Measurements from ENCODE around the gene SOWAHA. TPM values are rescaled to one million over a fixed set of nuclear protein-coding genes. Genes with fewer than 3 reads are reported as not detected.

SOWAHA gene
- total and polyA plus RNA-seq, 10 of the 15 experiments (the other 5 are each of a cell fraction or from before 2014, with no cell fraction given) = 0.02 to 0.37 (median 0.05) TPM; not detected in 4

- no peaks in the 10 kb centered on the region for H3K27me3 ChIP-seq (replicated peaks in 1 of 2; ENCODE audit: control insufficient read depth in 2 of 2, insufficient read depth in 2 of 2, low read length in 1 of 2)
- no peaks in the 10 kb centered on the region for H3K4me1 ChIP-seq (ENCODE audit: control insufficient read depth, insufficient read depth, low read length)
- FAIRE-seq (no peak), ATAC-seq (no peak), DNase-seq (ENCODE audit: low read depth, low spot score) (no peak)
- no peaks in the 10 kb centered on the region for H3K36me3 ChIP-seq (ENCODE audit: control insufficient read depth in 2 of 2, insufficient read depth in 2 of 2, low read length in 1 of 2)
- ChIA-PET CTCF (interaction anchor here (0.9 to 1.2 kb wide), 2 partner anchors 10 to 15 kb away, joined by 3 to 5 read pairs; no protein-coding TSS in a partner anchor), SMC1A (ENCODE audit: uncharacterized antibody, unreplicated experiment) (interaction anchor here (1.4 to 1.5 kb wide), 2 partner anchors 9 to 16 kb away, joined by 5 read pairs; partner anchors contain the start of genes GDF9 and UQCRQ), RAD21 (ENCODE audit: unreplicated experiment) (no interaction called here), POLR2A (no interaction called here)
- H4K20me1 ChIP-seq (ENCODE audit: control insufficient read depth, insufficient read depth) = no peaks in the 10 kb centered on the region
- no peak overlapping the region for H2AFZ ChIP-seq (ENCODE audit: control insufficient read depth, low read depth, low read length)
- no peaks in the 10 kb centered on the region for H3K79me2 ChIP-seq (ENCODE audit: control insufficient read depth, insufficient read depth, low read length)
- H3K4me3 ChIP-seq = no peak overlapping the region
- in situ Hi-C loops (cut with MboI) (no loop called here), intact Hi-C loops (cut with micrococcal nuclease; ENCODE audit: unreplicated experiment) (no loop called here)
- H3K9ac ChIP-seq (ENCODE audit: control insufficient read depth, insufficient read depth, low read length) = no peak overlapping the region
- H3K9me3 ChIP-seq (replicated peaks; ENCODE audit: control insufficient read depth, insufficient read depth, low read length) = no peaks in the 10 kb centered on the region
- 42% methylated on average over 2 of the region's 2 CpGs for WGBS (ENCODE audit: insufficient coverage, insufficient replicate concordance, low lambda C conversion rate, missing lambda C conversion rate)
- TF ChIP-seq NRF1 (conservative IDR thresholded peaks at IDR 0.05; ENCODE audit: low read depth, low read length) = no peak
- no peak for TF ChIP-seq HDAC6 (IDR thresholded peaks at IDR 0.05; ENCODE audit: unreplicated experiment)
- no peak for TF ChIP-seq E4F1 (IDR thresholded peaks at IDR 0.05; ENCODE audit: borderline replicate concordance, partially characterized antibody)
- TF ChIP-seq HDGF (IDR thresholded peaks at IDR 0.05) = no peak
- TF ChIP-seq NFXL1 (IDR thresholded peaks at IDR 0.05; ENCODE audit: borderline replicate concordance) = no peak
- no peak for TF ChIP-seq POU2F2 (IDR thresholded peaks at IDR 0.05; ENCODE audit: borderline replicate concordance, low read depth, low read length)
- TF ChIP-seq CHD4 (IDR thresholded peaks at IDR 0.05) = no peak
- TF ChIP-seq MXI1 (IDR thresholded peaks at IDR 0.05; ENCODE audit: low read depth, low read length) = no peak
- no peak for TF ChIP-seq ZSCAN29 (IDR thresholded peaks at IDR 0.05)
- TF ChIP-seq IRF4 (IDR thresholded peaks at IDR 0.05; ENCODE audit: low read depth, low read length) = no peak
- no peak for TF ChIP-seq POLR2AphosphoS2 (IDR thresholded peaks at IDR 0.05; ENCODE audit: low read depth, low read length)
- TF ChIP-seq NKRF (conservative IDR thresholded peaks at IDR 0.05) = no peak
- no peak for TF ChIP-seq CBX5 (IDR thresholded peaks at IDR 0.05; ENCODE audit: low read depth)
- TF ChIP-seq MTA3 (IDR thresholded peaks at IDR 0.05; ENCODE audit: borderline replicate concordance, low read length) = no peak
- TF ChIP-seq PKNOX1 (IDR thresholded peaks at IDR 0.05) = no peak
- no peak for TF ChIP-seq RUNX3 (IDR thresholded peaks at IDR 0.05; ENCODE audit: low read length)
- TF ChIP-seq NFYB (IDR thresholded peaks at IDR 0.05; ENCODE audit: insufficient read depth, low read depth, low read length) = no peak
- TF ChIP-seq IKZF2 (IDR thresholded peaks at IDR 0.05) = no peak
- TF ChIP-seq ZBED1 (IDR thresholded peaks at IDR 0.05; ENCODE audit: borderline replicate concordance) = no peak
- no peak for TF ChIP-seq BMI1 (IDR thresholded peaks at IDR 0.05; ENCODE audit: borderline replicate concordance)
- no TSS peak for BruUV-seq (replicated peaks)
- no peak overlapping the region for H3K27ac ChIP-seq (ENCODE audit: control insufficient read depth, insufficient read depth)
- H3K4me2 ChIP-seq (ENCODE audit: control insufficient read depth, insufficient read depth) = no peak overlapping the region
Measured at GRCh38 chr5:132850066-132850465, 37.0 kb downstream of the SOWAHA start.

Measured in GM12878 (cell line).